H9 (cell line): ENCODE results near the gene DOCK9. TPM values are rescaled to one million over a fixed set of nuclear protein-coding genes. Genes with fewer than 3 reads are reported as not detected.

Experiments used
- DNase-seq: peaks from one replicate; pipeline ENCODE4 v3.0.0-alpha.2; 2017
- H2AFZ ChIP-seq: one replicate; pipeline ENCODE4 v1.6.1; 2013; ENCODE audit warnings: mild to moderate bottlenecking, low read length, control low read depth, moderate library complexity
- H2AK5ac ChIP-seq: 2 replicates; pipeline ENCODE4 v1.6.1; 2013; ENCODE audit warnings: low read length, control low read depth, mixed read lengths; ENCODE audit not compliant: insufficient read length
- H2BK120ac ChIP-seq: one replicate; pipeline ENCODE4 v1.6.1; 2013; ENCODE audit warnings: low read depth, mild to moderate bottlenecking, low read length, control low read depth, inconsistent platforms; ENCODE audit not compliant: poor library complexity, severe bottlenecking
- H2BK12ac ChIP-seq: 2 replicates; pipeline ENCODE4 v1.6.1; 2013; ENCODE audit warnings: low read length, control low read depth, mixed read lengths, low read depth; ENCODE audit not compliant: insufficient read length
- H2BK15ac ChIP-seq: 2 replicates; pipeline ENCODE4 v1.6.1; 2013; ENCODE audit warnings: low read depth, low read length, control low read depth
- H2BK20ac ChIP-seq: one replicate; pipeline ENCODE4 v1.6.1; 2013; ENCODE audit warnings: low read depth, mild to moderate bottlenecking, low read length, control low read depth, inconsistent platforms; ENCODE audit not compliant: poor library complexity, severe bottlenecking
- H2BK5ac ChIP-seq: 2 replicates; pipeline ENCODE4 v1.6.1; 2013; ENCODE audit warnings: low read length, control low read depth, mixed read lengths; ENCODE audit not compliant: insufficient read length
- H3K14ac ChIP-seq: 2 replicates; pipeline ENCODE4 v1.6.1; 2013; ENCODE audit warnings: low read length, control low read depth; ENCODE audit not compliant: insufficient read depth
- H3K18ac ChIP-seq: 2 replicates; pipeline ENCODE4 v1.6.1; 2013; ENCODE audit warnings: low read depth, mild to moderate bottlenecking, mixed read lengths, low read length, control low read depth; ENCODE audit not compliant: insufficient read length
- H3K23ac ChIP-seq: 2 replicates; pipeline ENCODE4 v1.6.1; 2013; ENCODE audit warnings: low read length, control low read depth, mixed read lengths, low read depth; ENCODE audit not compliant: insufficient read length
- H3K23me2 ChIP-seq: 2 replicates; pipeline ENCODE4 v1.6.1; 2013; ENCODE audit warnings: low read depth, mild to moderate bottlenecking, mixed read lengths, low read length, control low read depth; ENCODE audit not compliant: insufficient read length, poor library complexity, severe bottlenecking
- H3K27ac ChIP-seq: 2 replicates; pipeline ENCODE4 v1.5.1; 2013; ENCODE audit warnings: low read length, control low read depth, mixed read lengths, low read depth; ENCODE audit not compliant: insufficient read length
- H3K27me3 ChIP-seq: 2 replicates; pipeline ENCODE4 v1.6.1; 2013; ENCODE audit warnings: low read length, control low read depth, inconsistent platforms; ENCODE audit not compliant: insufficient read depth
- H3K4ac ChIP-seq: 2 replicates; pipeline ENCODE4 v1.6.1; 2013; ENCODE audit warnings: low read depth, mild to moderate bottlenecking, control low read depth, inconsistent platforms, low read length, moderate library complexity
- H3K4me1 ChIP-seq: 2 replicates; pipeline ENCODE4 v1.6.1; 2013; ENCODE audit warnings: low read length, control low read depth, inconsistent platforms; ENCODE audit not compliant: insufficient read depth
- H3K4me2 ChIP-seq: 2 replicates; pipeline ENCODE4 v1.6.1; 2013; ENCODE audit warnings: low read length, control low read depth, mixed read lengths; ENCODE audit not compliant: insufficient read length, insufficient read depth
- H3K56ac ChIP-seq: 2 replicates; pipeline ENCODE4 v1.6.1; 2013; ENCODE audit warnings: low read depth, mild to moderate bottlenecking, mixed read lengths, low read length, control low read depth; ENCODE audit not compliant: insufficient read length
- H3K79me1 ChIP-seq: 2 replicates; pipeline ENCODE4 v1.6.1; 2013; ENCODE audit warnings: low read depth, mild to moderate bottlenecking, moderate library complexity, low read length, control low read depth, inconsistent platforms; ENCODE audit not compliant: insufficient read depth, poor library complexity, severe bottlenecking
- H3K79me2 ChIP-seq: 2 replicates; pipeline ENCODE4 v1.6.1; 2013; ENCODE audit warnings: low read length, control low read depth, inconsistent platforms; ENCODE audit not compliant: insufficient read depth
- H3K9ac ChIP-seq: 2 replicates; pipeline ENCODE4 v1.6.1; 2013; ENCODE audit warnings: low read length, control low read depth, mixed read lengths; ENCODE audit not compliant: insufficient read length; ENCODE audit errors: extremely low read depth
- H3K9me3 ChIP-seq: one replicate; pipeline ENCODE4 v1.6.1; 2013; ENCODE audit warnings: low read depth, low read length, inconsistent platforms; ENCODE audit not compliant: control insufficient read depth
- H3T11ph ChIP-seq: one replicate; pipeline ENCODE4 v1.6.1; 2013; ENCODE audit warnings: mild to moderate bottlenecking, low read length, control low read depth, inconsistent platforms
- H4K20me1 ChIP-seq: one replicate; pipeline ENCODE4 v1.6.1; 2013; ENCODE audit not compliant: control insufficient read depth, insufficient read length, insufficient read depth
- H4K5ac ChIP-seq: 2 replicates; pipeline ENCODE4 v1.6.1; 2013; ENCODE audit warnings: low read depth, mild to moderate bottlenecking, mixed read lengths, low read length, control low read depth; ENCODE audit not compliant: insufficient read length
- H4K8ac ChIP-seq: replicated peaks from 2 replicates; pipeline ENCODE4 v1.6.1; 2013; ENCODE audit warnings: low read length, control low read depth, mixed read lengths, low read depth; ENCODE audit not compliant: insufficient read length
- H4K91ac ChIP-seq: 2 replicates; pipeline ENCODE4 v1.6.1; 2013; ENCODE audit warnings: low read depth, mild to moderate bottlenecking, moderate library complexity, mixed read lengths, low read length, control low read depth; ENCODE audit not compliant: insufficient read length
- H3K27ac Mint-ChIP-seq, 3 experiments: 2 replicates in 2 of 3; 3 replicates in 1 of 3; pipeline ENCODE4 v1.8.0; 2020 to 2021; ENCODE audit warnings: mixed read lengths in 3 of 3, mild to moderate bottlenecking in 1 of 3, moderate library complexity in 1 of 3
- H3K27me3 Mint-ChIP-seq: 2 replicates; pipeline ENCODE4 v1.8.0; 2021; ENCODE audit warnings: low read depth, mild to moderate bottlenecking, moderate library complexity, mixed read lengths
- H3K36me3 Mint-ChIP-seq, 3 experiments: 2 replicates in 2 of 3; 3 replicates in 1 of 3; pipeline ENCODE4 v1.8.0; 2020 to 2021; ENCODE audit warnings: low read depth in 3 of 3, mixed read lengths in 3 of 3; ENCODE audit not compliant: insufficient read depth in 1 of 3
- H3K4me1 Mint-ChIP-seq, 2 experiments: 2 replicates each; pipeline ENCODE4 v1.8.0; 2020; ENCODE audit warnings: mixed read lengths in 2 of 2
- H3K4me3 Mint-ChIP-seq, 2 experiments: 2 replicates in 1 of 2; 3 replicates in 1 of 2; pipeline ENCODE4 v1.8.0; 2020 to 2021; ENCODE audit warnings: mild to moderate bottlenecking in 2 of 2, mixed read lengths in 2 of 2, moderate library complexity in 1 of 2
- H3K9me3 Mint-ChIP-seq, 2 experiments: 2 replicates in 1 of 2; 3 replicates in 1 of 2; pipeline ENCODE4 v1.8.0; 2020; ENCODE audit warnings: mild to moderate bottlenecking in 2 of 2, mixed read lengths in 2 of 2, moderate library complexity in 1 of 2
- CTCF ChIP-seq: fragments of 200-600 bp; sonication (generic); conservative IDR thresholded peaks from 3 replicates; pipeline ENCODE4 v1.8.0; 2021; ENCODE audit warnings: antibody characterized with exemption, mild to moderate bottlenecking
- WGBS: extraction: QIAGEN DNeasy Blood & Tissue Kit; methylation state at CpG from one replicate; pipeline ENCODE4 v1.1.7; 2013; ENCODE audit warnings: missing lambda C conversion rate, low lambda C conversion rate, mixed read lengths; ENCODE audit not compliant: insufficient read length; ENCODE audit errors: extremely low coverage; 5-methylcytosine and 5-hydroxymethylcytosine counted together
- total RNA-seq: library from RNA; stranded (reverse); gene quantifications from 2 replicates; pipeline ENCODE4 v1.2.1, GENCODE V29; 2021

The DOCK9 gene
- total RNA-seq, 1 experiment from 2014 or later, result 23.0 TPM

GRCh38 chr13:98781045-98781444, 196.8 kb downstream of the DOCK9 start:
- H3K9me3 ChIP-seq, result no peaks in the 10 kb centered on the region
- H3K4me3 Mint-ChIP-seq, result no peak overlapping the region

More at GRCh38 chr13:98781045-98781444, 196.8 kb downstream of the DOCK9 start:
- Histone ChIP-seq H3K9ac (no peak overlapping the region), H4K20me1 (no peaks in the 10 kb centered on the region), H3T11ph (no peak overlapping the region), H4K8ac (peak overlapping the region; percentile 31), H2AK5ac (no peak overlapping the region), H4K91ac (no peak overlapping the region), H4K5ac (no peak overlapping the region), H2AFZ (no peak overlapping the region), H2BK20ac (no peak overlapping the region), H2BK5ac (no peak overlapping the region), H3K4ac (no peak overlapping the region), H3K27me3 (no peaks in the 10 kb centered on the region), H3K18ac (no peak overlapping the region), H3K4me2 (no peak overlapping the region), H2BK12ac (no peak overlapping the region), H3K23ac (no peak overlapping the region), H3K79me2 (0 out of 2 replicates have a peak, but pooled peaks cover 1% of the 10 kb centered on the region), H3K14ac (no peak overlapping the region), H3K79me1 (no peaks in the 10 kb centered on the region), H3K23me2 (no peaks in the 10 kb centered on the region), H2BK15ac (no peak overlapping the region), H3K4me1 (no peaks in the 10 kb centered on the region; the same call in 1 of the 2 replicates), H3K56ac (no peak overlapping the region), H2BK120ac (no peak overlapping the region), H3K27ac (no peak overlapping the region)
- no CpG with 5 or more reads among the region's 11 CpGs for WGBS
- no peaks in the 10 kb centered on the region; a peak in 1 of 7 replicates for H3K36me3 Mint-ChIP-seq
- H3K27me3 Mint-ChIP-seq, result no peaks in the 10 kb centered on the region; the same call in 1 of the 2 replicates
- H3K4me1 Mint-ChIP-seq, result peaks cover 7 to 9% of the 10 kb centered on the region in 2 experiments
- no peak for TF ChIP-seq CTCF
- H3K9me3 Mint-ChIP-seq, result peaks cover 0 to 2% of the 10 kb centered on the region in 2 experiments; a peak in 1 of 5 replicates
- DNase-seq, result no peak
- no peak overlapping the region for H3K27ac Mint-ChIP-seq
